Suprapubic skin (tissue), 4 donors: ENCODE results near the gene ACOX1. TPM values are rescaled to one million over a fixed set of nuclear protein-coding genes. Genes with fewer than 3 reads are reported as not detected.

ENCODE experiments used
- DNase-seq, 2 donors: peaks; one replicate each; pipeline ENCODE4 v3.0.0-alpha.2; 2019; ENCODE audit warnings: low spot score in 2 of 2
- H3K27ac ChIP-seq: fragments of 200-600 bp; sonication (generic); one replicate; pipeline ENCODE4 v1.5.1; 2019
- H3K27me3 ChIP-seq: fragments of 200-600 bp; sonication (generic); one replicate; pipeline ENCODE4 v1.5.1; 2019
- H3K36me3 ChIP-seq: fragments of 200-600 bp; sonication (generic); one replicate; pipeline ENCODE4 v1.5.1; 2019
- H3K4me1 ChIP-seq: fragments of 200-600 bp; sonication (generic); one replicate; pipeline ENCODE4 v1.5.1; 2019
- H3K4me3 ChIP-seq: fragments of 200-600 bp; sonication (generic); one replicate; pipeline ENCODE4 v1.5.1; 2019; ENCODE audit warnings: mild to moderate bottlenecking
- H3K9me3 ChIP-seq: fragments of 200-600 bp; sonication (generic); one replicate; pipeline ENCODE4 v1.5.1; 2019
- CTCF ChIP-seq, 2 donors: fragments of 200-600 bp in 1 of 2; fragments of 450-650 bp in 1 of 2; sonication (generic) in 1 of 2; IDR thresholded peaks; one replicate each; pipeline ENCODE4 v1.5.1; 2016 to 2019; ENCODE audit warnings: antibody characterized with exemption in 2 of 2, mild to moderate bottlenecking in 1 of 2, moderate library complexity in 1 of 2
- EP300 ChIP-seq: sonication (generic); formaldehyde crosslinking; IDR thresholded peaks from one replicate; pipeline ENCODE4 v1.6.1; 2017; ENCODE audit warnings: antibody characterized with exemption
- POLR2A ChIP-seq, 2 donors: fragments of 450-650 bp; IDR thresholded peaks; one replicate each; pipeline ENCODE4 v1.6.1; 2017; ENCODE audit warnings: antibody characterized with exemption in 2 of 2, mild to moderate bottlenecking in 2 of 2, moderate library complexity in 2 of 2
- POLR2AphosphoS5 ChIP-seq, 3 donors: sonication (generic); formaldehyde crosslinking; IDR thresholded peaks; one replicate each; pipeline ENCODE4 v1.6.1; 2017; ENCODE audit warnings: antibody characterized with exemption in 3 of 3
- WGBS: methylation state at CpG from one replicate; pipeline ENCODE4 v1.1.5; 2018; 5-methylcytosine and 5-hydroxymethylcytosine counted together
- total RNA-seq, 4 donors: library from RNA; depleted of rRNA; stranded (reverse); fragments of >200 nt; gene quantifications; one replicate each; pipeline ENCODE4 v1.1.0, GENCODE V29; 2016

Gene ACOX1
- total RNA-seq, 4 donors from 2014 or later = 59.6 to 89.7 (median 71.5) TPM

GRCh38 chr17:75913537-75914210, 65.3 kb downstream of the ACOX1 start:
- H3K36me3 ChIP-seq = peaks cover 23% of the 10 kb centered on the region

GRCh38 chr17:75910699-75911098, 68.3 kb downstream of the ACOX1 start:
- 57% methylated on average over 5 of the region's 6 CpGs for WGBS
- no peak overlapping the region for H3K4me3 ChIP-seq
- DNase-seq = no peak
- peaks cover 42% of the 10 kb centered on the region for H3K4me1 ChIP-seq
- H3K36me3 ChIP-seq = peaks cover 13% of the 10 kb centered on the region
- peak overlapping the region; percentile 52 for H3K27ac ChIP-seq
- no peaks in the 10 kb centered on the region for H3K27me3 ChIP-seq
- TF ChIP-seq EP300 = no peak
- TF ChIP-seq POLR2AphosphoS5 (IDR thresholded peaks at IDR 0.05) = no peak
- no peak for TF ChIP-seq CTCF (IDR thresholded peaks at IDR 0.05)
- TF ChIP-seq POLR2A (IDR thresholded peaks at IDR 0.05) = no peak
- H3K9me3 ChIP-seq = no peaks in the 10 kb centered on the region

More at GRCh38 chr17:75913537-75914210, 65.3 kb downstream of the ACOX1 start:
- Histone ChIP-seq H3K27ac (no peak overlapping the region), H3K9me3 (no peaks in the 10 kb centered on the region), H3K27me3 (no peaks in the 10 kb centered on the region), H3K4me1 (peaks cover 27% of the 10 kb centered on the region), H3K4me3 (no peak overlapping the region)
- DNase-seq = no peak
- TF ChIP-seq POLR2AphosphoS5 (IDR thresholded peaks at IDR 0.05) = no peak
- no peak for TF ChIP-seq POLR2A (IDR thresholded peaks at IDR 0.05)
- TF ChIP-seq CTCF (IDR thresholded peaks at IDR 0.05) = no peak
- no peak for TF ChIP-seq EP300
- 92% methylated on average over 23 of the region's 32 CpGs for WGBS

- Histone ChIP-seq H3K9me3 (no peaks in the 10 kb centered on the region), H3K4me3 (no peak overlapping the region), H3K27me3 (no peaks in the 10 kb centered on the region), H3K27ac (peak overlapping the region; percentile 52), H3K4me1 (peaks cover 49% of the 10 kb centered on the region), H3K36me3 (peaks cover 12% of the 10 kb centered on the region)
- WGBS = 44% methylated on average over 11 of the region's 11 CpGs
- TF ChIP-seq POLR2A (IDR thresholded peaks at IDR 0.05) (no peak), CTCF (IDR thresholded peaks at IDR 0.05) (no peak), POLR2AphosphoS5 (IDR thresholded peaks at IDR 0.05) (no peak)
- DNase-seq = no peak
Observed at GRCh38 chr17:75909812-75910274, 69.1 kb downstream of the ACOX1 start.

- 47% methylated on average over 14 of the region's 14 CpGs for WGBS
- DNase-seq = no peak
- Histone ChIP-seq H3K9me3 (no peaks in the 10 kb centered on the region), H3K4me3 (no peak overlapping the region), H3K4me1 (peaks cover 50% of the 10 kb centered on the region), H3K27ac (peak overlapping the region; percentile 52), H3K36me3 (peaks cover 8% of the 10 kb centered on the region), H3K27me3 (no peaks in the 10 kb centered on the region)
- TF ChIP-seq CTCF (IDR thresholded peaks at IDR 0.05) = no peak
- TF ChIP-seq POLR2AphosphoS5 (IDR thresholded peaks at IDR 0.05) = no peak
- no peak for TF ChIP-seq EP300
- no peak for TF ChIP-seq POLR2A (IDR thresholded peaks at IDR 0.05)
Observed at GRCh38 chr17:75909051-75909811, 69.7 kb downstream of the ACOX1 start.

- Histone ChIP-seq H3K27me3 (no peaks in the 10 kb centered on the region), H3K4me1 (peaks cover 57% of the 10 kb centered on the region), H3K27ac (peak overlapping the region; percentile 56), H3K9me3 (no peaks in the 10 kb centered on the region), H3K36me3 (no peaks in the 10 kb centered on the region), H3K4me3 (no peak overlapping the region)
- TF ChIP-seq POLR2AphosphoS5 (IDR thresholded peaks at IDR 0.05) (no peak), EP300 (no peak), CTCF (IDR thresholded peaks at IDR 0.05) (no peak), POLR2A (IDR thresholded peaks at IDR 0.05) (no peak)
- DNase-seq = no peak
- WGBS = 19% methylated on average over 6 of the region's 6 CpGs
Observed at GRCh38 chr17:75908201-75908600, 70.8 kb downstream of the ACOX1 start.
